ENCODE measurements around the gene PHF21B.
"Not testable (repeated sequence)": the region's sequence is repeated elsewhere in the genome, so short reads cannot be mapped to it uniquely, and the experiment has no call there.

Gene PHF21B

DNA sequence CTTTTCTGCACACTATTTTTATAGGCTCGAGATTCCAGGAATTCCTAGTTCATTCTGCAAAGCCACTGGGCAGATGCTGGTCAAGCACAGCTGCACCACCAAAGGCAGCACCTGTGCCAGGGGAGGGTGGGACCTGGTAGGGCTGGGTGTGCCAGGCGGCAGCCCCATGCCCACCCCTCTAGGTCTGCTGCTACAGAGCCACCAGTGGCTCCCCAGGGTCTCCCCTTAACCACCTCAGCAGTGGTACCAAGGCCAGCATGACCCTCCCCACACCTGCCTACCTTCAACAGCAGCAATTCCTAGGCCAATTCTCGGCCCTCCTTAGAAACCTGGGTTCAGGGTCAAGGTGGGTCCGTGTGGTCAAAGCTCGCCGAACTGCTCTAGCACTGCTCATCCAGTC lies 39.5 kb downstream of the PHF21B start:
- TF ChIP-seq, protein P1, sequence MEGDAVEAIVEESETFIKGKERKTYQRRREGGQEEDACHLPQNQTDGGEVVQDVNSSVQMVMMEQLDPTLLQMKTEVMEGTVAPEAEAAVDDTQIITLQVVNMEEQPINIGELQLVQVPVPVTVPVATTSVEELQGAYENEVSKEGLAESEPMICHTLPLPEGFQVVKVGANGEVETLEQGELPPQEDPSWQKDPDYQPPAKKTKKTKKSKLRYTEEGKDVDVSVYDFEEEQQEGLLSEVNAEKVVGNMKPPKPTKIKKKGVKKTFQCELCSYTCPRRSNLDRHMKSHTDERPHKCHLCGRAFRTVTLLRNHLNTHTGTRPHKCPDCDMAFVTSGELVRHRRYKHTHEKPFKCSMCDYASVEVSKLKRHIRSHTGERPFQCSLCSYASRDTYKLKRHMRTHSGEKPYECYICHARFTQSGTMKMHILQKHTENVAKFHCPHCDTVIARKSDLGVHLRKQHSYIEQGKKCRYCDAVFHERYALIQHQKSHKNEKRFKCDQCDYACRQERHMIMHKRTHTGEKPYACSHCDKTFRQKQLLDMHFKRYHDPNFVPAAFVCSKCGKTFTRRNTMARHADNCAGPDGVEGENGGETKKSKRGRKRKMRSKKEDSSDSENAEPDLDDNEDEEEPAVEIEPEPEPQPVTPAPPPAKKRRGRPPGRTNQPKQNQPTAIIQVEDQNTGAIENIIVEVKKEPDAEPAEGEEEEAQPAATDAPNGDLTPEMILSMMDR (IDR thresholded peaks at IDR 0.05; ENCODE audit: extremely low read depth, missing control alignments) = no peak

DNA sequence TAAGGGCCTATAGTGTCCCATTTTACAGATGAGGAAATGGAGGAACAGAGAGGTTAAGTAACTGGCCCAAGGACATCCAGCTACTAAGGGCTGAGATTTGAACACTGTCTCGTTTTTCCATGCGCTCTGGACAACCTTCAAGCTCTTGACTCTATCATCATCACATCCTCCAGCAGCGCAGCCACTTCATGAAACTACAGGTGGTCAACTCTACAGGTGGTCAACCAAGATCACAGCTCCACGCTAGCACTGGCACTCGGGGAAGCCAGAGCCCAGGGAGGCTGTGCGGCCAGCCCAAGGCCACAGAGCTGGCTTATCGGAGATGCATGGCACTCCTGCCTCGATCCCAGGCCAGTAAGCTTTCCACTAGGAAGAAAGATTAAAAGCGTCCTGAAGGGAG lies 40.0 kb downstream of the PHF21B start:
- TF ChIP-seq, protein P1 (IDR thresholded peaks at IDR 0.05; ENCODE audit: extremely low read depth, missing control alignments) = no peak
- DNase-seq (ENCODE audit: low spot score) = no peak

More for the DNA sequence above, 39.5 kb downstream of the PHF21B start:
- DNase-seq (ENCODE audit: low spot score) = no peak

DNA sequence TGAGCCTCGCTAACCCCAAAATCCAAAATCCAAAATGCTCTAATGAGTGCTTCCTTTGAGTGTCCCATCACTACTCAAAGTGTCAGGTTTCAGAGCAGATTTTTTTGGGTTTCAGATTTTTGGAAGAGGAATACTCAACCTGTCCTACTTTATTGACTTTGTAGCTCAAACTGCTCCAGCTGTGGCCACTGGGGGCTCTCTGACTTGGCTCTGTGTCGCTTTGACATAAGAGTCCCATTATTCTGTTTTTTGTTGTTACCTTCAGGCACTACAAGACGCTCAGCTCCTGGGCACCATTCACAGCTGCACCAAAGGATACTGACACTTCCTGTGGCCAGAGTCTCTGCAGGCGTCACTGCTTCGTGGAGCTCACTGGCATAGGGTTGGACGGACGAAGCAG lies 41.1 kb downstream of the PHF21B start:
- TF ChIP-seq, protein P1 (IDR thresholded peaks at IDR 0.05; ENCODE audit: extremely low read depth, missing control alignments) = no peak
- DNase-seq (ENCODE audit: low spot score) = no peak

DNA sequence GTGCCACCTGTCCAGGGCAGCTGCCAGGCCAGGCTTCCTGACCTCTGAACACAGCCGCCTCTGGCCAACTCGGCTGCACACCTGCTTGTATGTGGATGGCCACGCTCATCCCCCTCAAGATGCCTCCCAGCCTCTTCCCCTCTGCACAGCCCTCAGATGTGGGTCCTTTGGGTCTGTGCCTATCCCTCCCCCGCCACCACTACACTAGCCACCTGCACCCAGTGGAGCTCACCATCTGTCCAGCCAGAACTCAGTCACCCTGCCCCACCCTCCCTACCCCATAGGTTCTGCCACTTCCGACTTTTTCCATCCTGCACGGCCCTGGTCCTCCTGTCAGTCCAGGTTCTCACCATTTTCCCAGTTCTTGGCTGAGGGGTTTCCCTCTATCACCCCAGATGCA lies 44.6 kb downstream of the PHF21B start:
- no peak for DNase-seq (ENCODE audit: low spot score)
- TF ChIP-seq, protein P1 (IDR thresholded peaks at IDR 0.05; ENCODE audit: extremely low read depth, missing control alignments) = no peak

DNA sequence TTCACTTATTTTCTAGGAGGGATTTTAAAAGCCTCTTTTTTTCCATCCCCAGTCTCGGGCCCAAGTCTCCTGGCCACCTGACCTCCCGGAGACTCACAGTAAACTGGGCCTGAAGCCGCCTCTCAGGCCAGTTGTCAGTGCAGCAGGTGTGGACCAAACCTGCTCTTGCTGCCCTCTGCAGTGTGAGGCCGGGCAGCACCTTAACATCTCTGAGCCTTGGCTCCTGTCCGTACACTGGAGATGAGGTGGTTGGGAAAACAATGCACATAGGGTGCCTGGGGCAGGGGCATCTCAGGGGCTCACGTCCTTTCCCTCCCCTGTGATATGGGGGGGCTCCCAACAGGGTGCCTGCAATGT lies 45.1 kb downstream of the PHF21B start:
- TF ChIP-seq, protein P1 (IDR thresholded peaks at IDR 0.05; ENCODE audit: extremely low read depth, missing control alignments) = no peak
- no peak for DNase-seq (ENCODE audit: low spot score)

DNA sequence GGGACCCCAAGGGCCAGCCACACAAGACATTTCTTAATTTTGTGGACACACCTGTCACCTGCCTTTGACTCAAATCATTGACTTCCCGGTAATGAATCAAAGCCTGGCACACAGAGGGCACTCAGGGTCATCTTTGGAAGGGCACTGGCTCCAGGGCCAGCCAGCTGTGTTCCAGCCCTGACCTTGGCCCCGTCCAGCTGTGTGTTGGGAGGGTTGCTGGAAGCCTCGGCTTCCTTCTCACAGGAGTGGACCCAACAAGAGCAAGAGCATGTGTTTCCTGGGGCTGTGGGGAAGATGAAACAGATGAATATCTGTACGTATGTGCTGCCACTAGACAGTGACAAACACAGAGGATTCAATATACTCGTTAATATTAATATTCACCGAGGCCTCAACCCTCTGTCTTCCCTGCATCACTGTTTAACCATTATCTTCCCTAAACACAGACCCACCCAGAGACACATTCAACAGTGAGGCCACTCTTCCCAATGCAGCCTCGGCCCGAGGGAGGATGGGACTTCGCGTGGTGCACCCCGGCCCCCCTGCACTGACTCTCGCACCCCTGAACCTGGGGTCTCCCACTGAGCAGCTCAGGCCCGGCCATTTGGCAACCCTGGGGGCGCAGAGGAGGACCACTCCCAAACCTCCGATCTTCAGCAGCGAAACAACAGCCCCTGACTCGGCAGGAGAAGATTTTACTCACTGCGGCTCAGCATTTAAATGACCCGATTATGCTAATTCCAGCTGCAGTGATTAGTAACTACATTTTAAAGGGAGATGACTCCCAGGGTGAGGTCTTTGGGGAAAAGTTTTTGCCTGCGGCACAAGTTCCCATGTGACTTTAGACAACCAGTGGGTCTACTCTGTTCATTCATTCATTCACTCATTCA lies 45.7 kb downstream of the PHF21B start:
- no peak for DNase-seq (ENCODE audit: low spot score)
- TF ChIP-seq, protein P1 (IDR thresholded peaks at IDR 0.05; ENCODE audit: extremely low read depth, missing control alignments) = no peak

DNA sequence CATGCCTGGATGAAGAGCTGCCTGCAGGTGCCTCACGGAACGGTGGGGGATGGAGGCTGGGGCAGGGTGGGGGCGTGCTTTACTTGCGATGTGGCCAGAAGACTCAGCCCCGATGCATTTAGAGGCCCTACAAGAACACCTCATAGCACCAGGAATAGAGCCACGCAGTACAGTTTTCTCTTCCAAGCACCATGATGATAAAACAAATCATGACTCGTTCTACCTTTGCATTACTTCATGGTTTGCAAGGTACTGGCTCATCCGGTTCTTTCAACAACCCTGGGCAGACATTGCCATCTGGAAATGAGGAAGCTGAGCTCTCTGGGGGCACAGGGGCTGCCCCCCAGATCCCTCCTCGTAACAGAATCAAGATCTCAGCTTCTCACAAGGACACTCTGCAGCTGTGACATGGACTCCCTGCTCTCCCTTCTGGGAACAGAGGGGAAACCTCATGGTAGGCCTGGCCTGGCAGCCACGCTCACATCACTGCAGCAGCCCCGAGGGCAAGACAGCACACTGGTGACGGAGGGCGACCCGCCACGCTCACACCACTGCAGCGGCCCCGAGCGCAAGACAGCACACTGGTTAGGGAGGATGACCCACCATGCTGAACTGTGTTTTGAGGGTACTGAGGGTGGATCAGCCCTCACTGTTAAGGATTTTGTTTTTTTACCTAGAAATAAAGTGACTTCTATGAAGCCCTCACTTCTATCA lies 46.9 kb downstream of the PHF21B start:
- TF ChIP-seq, protein P1 (IDR thresholded peaks at IDR 0.05; ENCODE audit: extremely low read depth, missing control alignments) = no peak
- no peak for DNase-seq (ENCODE audit: low spot score)

DNA sequence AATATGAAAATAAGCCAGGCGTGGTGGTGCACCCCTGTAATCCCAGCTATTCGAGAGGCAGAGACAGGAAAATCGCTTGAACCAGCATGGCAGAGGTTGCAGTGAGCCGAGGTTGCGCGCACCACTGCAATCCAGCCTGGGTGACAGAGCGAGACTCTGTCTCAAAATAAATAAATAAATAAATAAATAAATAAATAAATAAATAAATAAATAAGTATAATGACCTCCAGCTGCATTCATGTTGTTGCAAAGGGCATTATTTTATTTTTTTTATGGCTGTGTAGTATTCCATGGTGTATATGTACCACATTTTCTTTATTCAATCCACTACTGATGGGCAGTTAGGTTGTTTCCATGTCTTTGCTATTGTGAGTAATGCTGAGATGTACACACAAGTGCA lies 48.1 kb downstream of the PHF21B start:
- not testable (repeated sequence) for DNase-seq (ENCODE audit: low spot score)

All from GM20000 (cell line).